GM18526 (cell line): Measurements from ENCODE around the gene RXRA.

Source experiments
- POLR2A ChIP-seq: IDR thresholded peaks from 3 replicates; pipeline ENCODE4 v1.6.1; 2011; ENCODE audit not compliant: insufficient read length; ENCODE audit errors: extremely low read depth

The RXRA gene

GRCh38 chr9:134456756-134457305, 130.6 kb downstream of the RXRA start:
- TF ChIP-seq POLR2A = no peak

- no peak for TF ChIP-seq POLR2A
Observed at GRCh38 chr9:134457321-134458206, 131.3 kb downstream of the RXRA start.

GRCh38 chr9:134458207-134459108, 132.2 kb downstream of the RXRA start:
- TF ChIP-seq POLR2A = no peak

- TF ChIP-seq POLR2A = no peak
Observed at GRCh38 chr9:134459164-134459563, 132.9 kb downstream of the RXRA start.

GRCh38 chr9:134459573-134459972, 133.3 kb downstream of the RXRA start:
- TF ChIP-seq POLR2A = no peak

- no peak for TF ChIP-seq POLR2A
Observed at GRCh38 chr9:134460206-134460605, 134.0 kb downstream of the RXRA start.

GRCh38 chr9:134460896-134461295, 134.6 kb downstream of the RXRA start:
- no peak for TF ChIP-seq POLR2A

- no peak for TF ChIP-seq POLR2A
Observed at GRCh38 chr9:134461426-134461982, 135.2 kb downstream of the RXRA start.

- TF ChIP-seq POLR2A = no peak
Observed at GRCh38 chr9:134462318-134462717, 136.1 kb downstream of the RXRA start.

- no peak for TF ChIP-seq POLR2A
Observed at GRCh38 chr9:134463280-134463679, 137.0 kb downstream of the RXRA start.

- TF ChIP-seq POLR2A = no peak
Observed at GRCh38 chr9:134466869-134467616, 140.8 kb downstream of the RXRA start.

GRCh38 chr9:134468358-134468757, 142.1 kb downstream of the RXRA start:
- TF ChIP-seq POLR2A = no peak

- no peak for TF ChIP-seq POLR2A
Observed at GRCh38 chr9:134469041-134469875, 143.0 kb downstream of the RXRA start.

GRCh38 chr9:134472256-134472655, 146.0 kb downstream of the RXRA start:
- no peak for TF ChIP-seq POLR2A
